NCI-H2081 (cell line): ENCODE measurements around the gene ALDH3B1.
"Not testable (repeated sequence)": the region's sequence is repeated elsewhere in the genome, so short reads cannot be mapped to it uniquely, and the experiment has no call there.

Source experiments
- DNase-seq, 2 experiments: peaks; one replicate each; lab custom pipeline; 2025; lab: John Stamatoyannopoulos, UW

Gene ALDH3B1, protein sequence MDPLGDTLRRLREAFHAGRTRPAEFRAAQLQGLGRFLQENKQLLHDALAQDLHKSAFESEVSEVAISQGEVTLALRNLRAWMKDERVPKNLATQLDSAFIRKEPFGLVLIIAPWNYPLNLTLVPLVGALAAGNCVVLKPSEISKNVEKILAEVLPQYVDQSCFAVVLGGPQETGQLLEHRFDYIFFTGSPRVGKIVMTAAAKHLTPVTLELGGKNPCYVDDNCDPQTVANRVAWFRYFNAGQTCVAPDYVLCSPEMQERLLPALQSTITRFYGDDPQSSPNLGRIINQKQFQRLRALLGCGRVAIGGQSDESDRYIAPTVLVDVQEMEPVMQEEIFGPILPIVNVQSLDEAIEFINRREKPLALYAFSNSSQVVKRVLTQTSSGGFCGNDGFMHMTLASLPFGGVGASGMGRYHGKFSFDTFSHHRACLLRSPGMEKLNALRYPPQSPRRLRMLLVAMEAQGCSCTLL

DNA sequence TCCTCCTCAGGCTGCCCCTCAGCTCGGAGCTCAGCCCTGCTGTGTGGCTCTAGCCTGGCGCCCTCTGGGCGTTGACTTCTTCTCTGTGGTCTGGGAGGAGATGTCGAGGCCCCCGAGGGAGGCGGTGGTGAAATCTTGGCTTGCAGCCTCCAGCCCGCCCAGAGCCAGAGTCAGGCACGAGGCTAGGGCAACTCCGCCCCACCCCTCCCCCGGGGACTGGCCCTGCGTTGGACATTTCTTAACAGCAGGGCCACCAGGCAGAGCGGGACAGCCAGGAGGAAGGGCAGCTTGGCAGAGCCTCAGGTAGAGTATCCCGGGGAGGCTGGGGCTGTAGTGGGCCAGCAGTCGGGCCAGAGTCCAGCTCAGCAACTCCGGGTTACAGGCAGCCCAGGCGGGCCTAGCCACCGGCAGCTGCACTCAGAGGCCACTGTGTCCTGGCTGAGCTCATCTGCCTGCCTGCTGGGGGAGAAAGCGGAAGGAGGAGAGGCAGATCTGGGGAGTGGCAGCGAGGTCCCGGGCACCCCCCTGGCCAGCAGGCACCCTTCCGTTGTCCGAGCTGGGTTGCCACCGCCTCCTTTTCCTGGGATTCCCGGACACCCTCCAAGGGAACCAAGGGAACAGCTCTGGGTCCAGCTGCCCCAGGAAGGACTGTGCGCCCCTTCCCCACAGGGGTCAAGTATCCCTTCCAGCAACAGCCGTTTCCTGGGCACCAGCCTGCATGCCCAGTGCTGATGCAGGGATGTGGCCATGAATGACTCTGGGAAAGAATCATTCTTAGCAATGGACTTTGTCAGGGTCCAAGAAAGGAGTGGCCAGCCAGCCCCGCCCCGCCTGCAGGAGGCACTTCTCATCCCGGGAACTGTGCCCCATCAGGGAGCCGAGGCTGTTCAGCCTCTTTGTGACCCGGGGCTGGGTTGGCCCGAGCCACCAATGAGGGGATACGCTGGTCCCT lies at the start of gene ALDH3B1:
Gene ALDH3B1 (plus strand): TSS at position 238 of the 952 bp plus-strand sequence. CDS start 4,971 bp downstream, outside the sequence.
- no peak for DNase-seq

DNA sequence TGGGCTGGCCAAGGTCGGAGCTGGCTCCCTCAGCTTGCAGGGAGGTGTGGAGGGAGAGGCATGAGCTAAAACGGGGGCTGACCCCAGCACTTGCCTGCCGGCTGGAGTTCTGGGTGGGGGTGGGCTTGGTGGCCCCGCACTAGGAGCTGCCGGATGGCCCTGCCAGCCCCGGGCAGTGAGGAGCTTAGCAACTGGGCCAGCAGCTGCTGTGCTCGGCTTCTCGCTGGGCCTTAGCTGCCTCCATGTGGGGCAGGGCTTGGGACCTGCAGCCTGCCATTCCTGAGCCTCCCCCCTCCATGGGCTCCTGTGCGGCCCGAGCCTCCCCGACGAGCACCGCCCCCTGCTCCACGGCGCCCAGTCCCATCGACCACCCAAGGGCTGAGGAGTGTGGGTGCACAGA lies 46.9 kb upstream of the ALDH3B1 start:
- DNase-seq, result not testable (repeated sequence)

DNA sequence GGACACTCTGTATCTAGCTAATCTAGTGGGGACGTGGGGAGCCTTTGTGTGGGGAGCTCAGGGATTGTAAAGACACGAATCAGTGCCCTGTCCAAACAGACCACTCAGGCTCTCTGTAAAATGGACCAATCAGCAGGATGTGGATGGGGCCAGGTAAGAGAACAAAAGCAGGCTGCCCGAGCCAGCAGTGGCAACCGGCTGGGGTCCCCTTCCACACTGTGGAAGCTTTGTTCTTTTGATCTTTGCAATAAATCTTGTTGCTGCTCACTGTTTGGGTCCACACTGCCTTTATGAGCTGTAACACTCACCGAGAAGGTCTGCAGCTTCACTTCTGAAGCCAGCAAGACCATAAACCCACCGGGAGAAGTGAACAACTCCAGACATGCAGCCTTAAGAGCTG lies 46.2 kb upstream of the ALDH3B1 start:
- not testable (repeated sequence) for DNase-seq

DNA sequence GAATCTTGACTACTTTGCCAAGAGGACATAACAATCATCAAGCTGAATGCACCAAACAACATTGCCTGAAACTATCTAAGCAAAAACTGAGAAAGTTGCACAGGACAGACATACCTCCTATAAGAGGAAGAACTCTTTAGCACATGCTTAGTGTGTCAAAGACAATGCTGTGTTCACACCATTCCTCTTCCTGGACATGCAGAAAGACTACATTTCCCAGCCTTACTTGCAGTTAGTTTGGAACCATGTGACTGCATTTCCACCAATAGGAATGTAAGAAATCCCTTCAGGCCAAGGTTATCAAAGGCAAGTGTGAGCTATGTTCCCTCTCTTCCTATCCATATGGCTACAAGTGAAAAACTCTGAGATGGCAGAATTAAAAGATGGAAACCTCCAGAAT lies 45.4 kb upstream of the ALDH3B1 start:
- DNase-seq, result not testable (repeated sequence)

DNA sequence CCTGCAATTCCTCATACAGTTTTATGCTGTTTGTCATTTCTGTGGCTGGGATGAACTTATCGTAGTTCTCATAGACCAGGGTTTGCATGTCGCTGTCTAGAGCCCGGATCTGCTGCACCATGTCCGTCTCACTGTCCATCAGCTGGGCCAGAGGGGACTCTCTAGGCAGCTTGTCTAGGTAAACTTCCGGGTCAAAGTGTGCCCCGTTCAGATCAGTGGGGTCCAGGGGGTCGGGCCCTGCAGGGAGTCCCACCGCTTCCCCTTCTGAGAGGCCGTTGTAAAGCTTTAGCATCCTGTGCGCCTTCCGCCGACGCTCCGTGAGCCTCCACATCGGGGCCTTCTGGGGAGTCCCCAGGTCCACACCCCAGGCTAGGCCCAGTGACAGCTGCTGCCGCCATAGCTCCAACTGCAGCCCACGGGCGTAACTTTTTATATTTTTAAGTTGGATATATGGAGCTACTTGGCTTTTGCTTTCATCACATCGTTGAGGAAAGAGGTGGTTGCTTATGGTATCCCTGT lies 44.2 kb upstream of the ALDH3B1 start:
- DNase-seq, result not testable (repeated sequence)

DNA sequence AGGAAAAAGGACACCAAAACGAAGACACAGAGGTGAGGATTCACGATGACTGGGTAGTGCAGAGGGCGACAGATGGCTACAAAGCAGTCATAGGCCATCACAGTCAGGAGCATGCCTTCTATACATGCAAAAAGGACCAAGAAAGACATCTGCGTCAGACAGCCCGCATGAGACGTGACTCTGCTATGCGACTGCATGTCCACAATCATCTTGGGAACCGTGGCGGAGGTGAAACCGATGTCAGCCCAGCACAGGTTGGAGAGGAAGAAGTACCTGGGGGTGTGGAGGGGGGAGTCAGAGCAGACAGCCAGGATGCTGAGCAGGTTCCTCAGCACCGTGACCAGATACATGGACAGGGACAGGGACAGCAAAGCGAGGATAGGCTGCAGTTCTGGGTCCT lies 35.4 kb upstream of the ALDH3B1 start:
- not testable (repeated sequence) for DNase-seq

DNA sequence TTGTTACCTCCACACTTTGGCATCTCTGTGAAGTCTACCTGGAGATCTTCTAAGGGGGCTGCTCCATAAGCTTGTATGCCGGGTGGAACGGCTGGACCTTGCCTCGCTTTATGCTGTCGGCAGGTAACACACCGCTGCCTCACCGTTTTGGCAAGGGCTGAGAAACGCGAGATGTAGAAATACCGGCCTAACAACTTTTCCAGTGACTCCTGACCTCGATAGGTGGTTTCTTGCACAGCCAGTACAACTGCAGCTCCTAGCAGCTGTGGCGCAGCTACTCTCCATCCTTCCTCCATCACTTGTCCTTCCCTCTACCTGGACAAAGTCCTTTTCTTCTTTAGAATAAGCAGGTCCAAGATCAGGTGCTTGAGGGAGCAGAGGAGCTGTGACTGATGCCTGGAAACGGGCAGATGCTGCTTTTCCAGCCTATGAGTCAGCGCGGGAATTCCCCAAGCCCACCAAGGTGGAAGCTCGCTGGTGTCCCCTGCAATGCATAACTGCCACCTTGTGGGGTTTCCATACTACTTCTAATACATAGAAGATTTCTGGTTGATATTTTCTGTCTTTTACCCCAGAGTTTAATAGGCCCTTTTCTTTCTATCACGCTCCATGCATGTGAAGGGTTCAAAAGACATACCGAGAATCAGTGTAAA lies 31.2 kb upstream of the ALDH3B1 start:
- not testable (repeated sequence) for DNase-seq

DNA sequence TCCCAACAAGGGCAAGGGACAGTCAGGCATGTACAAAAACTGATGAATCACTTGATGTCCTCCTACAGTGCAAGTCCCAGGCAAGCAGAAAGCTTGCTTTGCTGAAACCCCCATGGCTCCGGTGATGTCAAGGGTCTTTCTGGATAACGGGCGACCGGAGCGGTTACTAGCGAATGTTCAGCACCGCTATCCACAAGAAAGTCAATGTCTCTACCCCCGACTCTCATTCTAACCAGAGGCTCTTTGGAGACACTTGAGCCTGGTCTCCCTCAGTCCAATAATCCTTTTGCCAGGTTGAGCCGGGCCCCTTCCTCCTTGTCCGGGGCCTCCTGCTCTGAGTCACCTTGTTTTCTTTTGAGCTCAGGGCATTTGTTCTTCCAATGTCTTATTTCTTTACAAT lies 28.9 kb upstream of the ALDH3B1 start:
- not testable (repeated sequence) for DNase-seq

DNA sequence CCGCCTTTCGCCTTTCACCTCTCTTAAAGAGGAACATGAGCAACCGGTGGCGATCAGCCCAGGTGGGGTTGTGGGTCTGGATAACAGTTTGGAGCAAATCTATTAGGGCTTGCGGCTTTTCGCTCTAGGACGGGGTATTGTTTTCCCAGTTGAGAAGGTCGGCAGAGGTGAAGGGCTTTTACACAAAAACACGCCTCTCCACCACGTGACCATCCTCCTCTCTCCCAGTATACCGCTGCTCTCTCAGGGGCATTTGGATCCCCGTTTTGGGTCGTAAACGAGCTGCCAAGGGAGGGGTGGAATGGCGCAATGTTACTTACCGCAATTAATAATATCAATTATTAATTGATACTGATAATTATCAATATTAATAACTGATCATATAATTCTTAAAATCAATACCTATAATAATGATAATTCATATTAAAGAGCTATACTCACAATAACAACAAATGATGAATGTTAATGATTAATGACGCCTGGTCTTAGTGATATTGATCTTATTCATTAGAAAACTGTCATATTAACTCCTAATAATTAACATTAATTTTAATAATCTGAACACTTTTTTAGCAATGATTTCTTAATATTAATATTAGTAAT lies 27.8 kb upstream of the ALDH3B1 start:
- DNase-seq, result not testable (repeated sequence)

DNA sequence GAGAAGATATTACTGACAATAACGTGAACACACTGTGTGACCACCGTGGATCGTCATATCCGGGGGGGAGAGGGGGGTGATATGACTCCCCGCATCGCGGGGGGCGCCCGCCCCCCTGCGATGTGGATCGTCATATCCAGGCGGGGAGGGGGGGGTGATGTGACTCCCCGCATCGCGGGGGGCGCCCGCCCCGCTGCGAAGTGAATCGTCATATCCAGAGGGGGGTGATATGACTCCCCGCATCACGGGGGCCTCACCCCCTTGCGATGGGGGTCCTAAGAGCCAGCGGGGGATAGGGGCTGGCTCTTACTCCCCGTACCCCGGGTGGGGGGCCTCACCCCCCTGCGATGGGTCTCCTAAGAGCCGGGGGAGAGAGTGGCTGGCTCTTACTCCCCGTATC lies 26.2 kb upstream of the ALDH3B1 start:
- DNase-seq, result peak in 1 of 2 experiments; percentile 37

DNA sequence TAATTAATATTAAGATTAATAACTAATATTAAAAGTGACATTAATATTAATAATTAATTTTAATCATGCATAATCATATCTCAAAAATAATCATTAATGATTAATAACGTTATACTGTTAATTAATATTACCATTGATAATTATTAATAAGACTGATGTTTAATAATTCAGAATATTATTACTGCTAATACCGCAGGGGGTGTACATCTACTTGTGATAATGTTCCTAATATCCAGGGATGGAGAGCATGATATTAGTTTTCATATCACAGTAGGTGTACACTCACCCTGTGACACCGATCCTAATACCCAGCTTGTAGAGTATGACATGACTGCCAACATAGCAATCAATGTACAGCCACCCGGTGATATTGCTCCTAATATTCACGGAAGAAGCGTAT lies 24.8 kb upstream of the ALDH3B1 start:
- DNase-seq, result not testable (repeated sequence)

DNA sequence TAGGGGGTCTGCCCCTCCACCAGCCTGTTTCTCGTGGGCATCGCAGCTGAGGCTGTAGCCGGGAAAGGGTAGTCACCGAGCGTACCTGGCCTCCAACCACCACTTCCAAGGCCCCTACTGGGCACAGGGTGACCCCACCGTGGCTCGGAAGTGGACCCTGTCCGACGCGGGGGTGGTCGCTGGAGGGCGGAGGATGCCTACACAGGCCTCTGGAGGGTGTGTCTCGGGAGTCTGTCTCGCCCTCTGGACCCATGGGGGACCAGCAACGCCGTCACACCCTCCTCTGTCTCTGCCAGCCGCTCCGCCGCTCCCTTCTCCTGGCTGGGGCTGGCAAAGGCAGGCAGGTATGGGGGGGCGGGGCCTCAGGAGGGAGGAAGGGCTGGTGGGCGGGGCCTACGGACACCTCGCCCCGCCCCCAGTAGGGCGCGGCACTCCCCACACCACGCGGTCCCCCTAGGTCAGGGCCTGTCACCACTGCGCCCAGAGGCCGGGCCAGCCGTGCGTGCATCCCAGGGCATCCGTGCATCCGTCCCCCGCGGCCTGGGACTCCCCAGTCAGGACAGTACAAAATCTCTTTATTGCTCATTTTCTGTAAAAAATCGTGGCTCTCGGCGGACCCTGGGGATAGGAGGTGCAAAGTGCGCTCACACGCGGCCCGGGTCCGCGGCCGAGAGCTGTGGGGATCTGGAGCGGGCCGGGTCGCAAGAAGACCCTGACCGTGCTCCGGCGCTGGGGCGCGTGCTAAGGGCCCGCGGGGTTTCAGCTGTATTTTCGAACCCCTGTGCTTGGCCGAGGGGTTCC lies 19.4 kb upstream of the ALDH3B1 start:
- not testable (repeated sequence) for DNase-seq

DNA sequence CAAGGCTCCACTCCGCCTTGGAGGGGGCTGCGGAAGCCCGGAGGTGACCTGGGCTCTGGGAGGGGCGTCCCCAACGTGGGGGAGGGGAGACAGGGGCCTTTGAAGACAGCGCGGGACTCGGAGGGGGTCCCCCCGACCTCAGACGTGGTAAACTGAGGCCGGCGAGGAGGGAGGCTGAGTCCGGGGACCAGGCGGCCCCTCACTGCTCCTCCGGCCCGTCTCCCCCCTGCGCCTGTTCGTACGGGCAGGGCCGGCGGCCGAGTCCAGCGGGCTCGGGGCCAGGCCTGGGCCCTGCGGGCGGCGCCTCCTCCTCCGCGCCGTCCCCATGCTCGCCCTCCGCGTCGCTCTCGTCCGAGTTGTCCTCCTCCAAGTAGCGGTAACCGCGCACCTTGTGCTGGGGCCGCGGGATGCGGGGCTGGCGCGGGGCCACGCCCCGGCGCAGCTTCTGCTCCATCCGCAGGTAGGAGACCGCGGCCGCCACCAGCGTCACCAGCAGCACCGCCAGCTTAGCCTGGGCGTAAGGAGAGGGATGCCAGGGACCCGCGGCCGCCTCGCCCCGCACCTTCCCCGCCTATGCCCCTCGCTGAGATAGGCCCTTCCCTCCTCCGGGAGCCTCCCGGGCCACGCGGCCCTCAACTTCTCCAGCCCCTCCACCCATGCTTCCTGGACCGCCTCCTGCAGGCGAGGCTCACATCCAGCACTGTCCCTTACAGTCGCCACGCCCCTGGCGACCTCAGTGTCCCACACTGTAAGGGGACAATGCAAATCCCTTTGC lies 18.6 kb upstream of the ALDH3B1 start:
- not testable (repeated sequence) for DNase-seq

DNA sequence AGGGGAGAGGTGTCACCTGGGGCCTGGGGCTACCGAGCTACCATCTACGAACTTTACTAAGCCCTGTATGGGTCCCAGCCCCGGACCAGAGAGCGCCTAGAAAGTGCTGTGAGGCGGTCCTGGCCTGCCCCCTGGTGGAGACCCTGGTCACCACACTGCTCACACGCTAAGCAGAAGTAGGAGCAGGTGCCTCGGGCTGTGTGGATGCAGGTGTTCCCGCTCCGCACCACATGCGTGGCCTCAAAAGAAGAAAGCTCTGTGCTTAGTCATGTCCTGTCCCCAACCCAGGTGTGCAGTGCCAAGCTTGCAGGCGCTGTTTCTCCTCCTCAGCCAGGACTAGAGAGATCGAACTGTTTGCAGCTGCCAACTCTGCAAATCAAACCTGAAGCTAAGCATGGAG lies 16.3 kb upstream of the ALDH3B1 start:
- peak; percentile 50 to 69 for DNase-seq

DNA sequence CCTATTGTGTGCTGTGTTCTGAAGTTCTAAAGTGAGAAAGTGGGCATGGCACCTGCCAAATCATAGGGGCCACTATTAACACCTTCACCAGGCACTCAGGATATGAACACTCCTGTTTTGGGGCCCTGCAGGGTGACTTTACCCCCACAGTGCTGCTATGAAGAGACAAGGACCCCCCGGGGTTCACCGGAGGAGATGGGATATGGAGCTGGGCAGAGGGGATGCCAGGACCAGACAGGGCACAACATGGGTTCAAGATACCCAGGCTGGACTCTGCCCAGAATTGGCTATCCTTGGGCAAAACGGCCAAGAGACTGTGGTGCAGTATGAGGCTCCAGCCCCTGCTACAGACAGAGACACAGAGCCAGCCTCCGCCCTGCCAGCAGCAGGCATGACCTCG lies 15.7 kb upstream of the ALDH3B1 start:
- not testable (repeated sequence) for DNase-seq

DNA sequence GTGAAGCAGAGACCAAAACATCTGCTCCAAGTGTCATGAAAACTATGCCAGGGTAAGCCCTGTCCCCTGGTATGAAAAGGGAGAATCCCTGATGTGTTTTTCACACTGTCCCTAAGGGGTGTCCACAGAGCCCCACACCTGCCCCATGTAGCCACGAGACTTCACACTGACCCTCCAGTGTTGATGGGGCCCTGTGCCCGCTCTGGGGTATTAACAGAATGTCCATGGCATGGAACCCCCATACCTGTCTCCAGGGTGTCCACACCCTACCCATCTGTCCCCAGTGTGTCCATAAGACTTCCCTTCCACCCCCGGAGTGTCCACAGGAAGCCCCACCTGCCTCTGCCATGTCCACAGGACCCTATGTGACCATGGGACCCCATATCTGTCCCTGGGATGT lies 15.0 kb upstream of the ALDH3B1 start:
- DNase-seq, result not testable (repeated sequence)

DNA sequence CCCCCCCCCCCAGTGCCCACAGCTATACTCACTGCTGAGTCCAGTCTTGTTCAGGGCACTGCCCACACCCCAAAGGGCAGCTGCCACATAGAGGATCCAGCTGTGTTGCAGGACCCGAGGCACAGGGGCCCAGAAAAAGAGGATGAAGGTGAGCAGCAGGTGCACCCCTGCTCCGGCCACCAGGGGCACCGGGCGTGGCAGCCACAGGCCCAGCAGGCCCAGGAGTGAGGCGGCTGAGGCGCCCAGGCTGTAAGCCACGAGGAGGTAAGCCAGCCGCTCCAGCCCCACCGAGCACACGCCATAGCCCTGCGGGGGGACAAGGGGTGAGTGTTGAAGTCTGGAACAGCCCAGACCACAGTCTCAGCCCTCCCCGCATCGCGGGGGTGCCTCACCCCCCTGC lies 14.5 kb upstream of the ALDH3B1 start:
- not testable (repeated sequence) for DNase-seq

DNA sequence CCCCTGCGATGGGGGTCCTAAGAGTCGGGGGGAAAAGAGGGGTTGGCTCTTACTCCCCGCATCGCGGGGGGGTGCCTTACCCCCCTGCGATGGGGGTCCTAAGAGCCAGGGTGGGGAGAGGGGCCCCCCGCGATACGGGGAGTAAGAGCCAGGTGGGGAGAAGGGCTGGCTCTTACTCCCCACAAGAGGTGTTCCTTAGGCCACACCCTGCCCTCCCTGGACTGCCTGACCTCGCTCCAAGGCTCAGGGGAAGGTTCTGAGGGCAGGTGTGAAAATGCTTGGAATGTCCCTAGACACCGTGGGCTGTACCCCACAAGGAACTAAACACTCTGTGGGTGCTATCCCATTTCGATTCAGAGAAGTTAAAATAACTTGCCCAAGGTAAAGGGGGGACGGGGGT lies 14.1 kb upstream of the ALDH3B1 start:
- no peak for DNase-seq

DNA sequence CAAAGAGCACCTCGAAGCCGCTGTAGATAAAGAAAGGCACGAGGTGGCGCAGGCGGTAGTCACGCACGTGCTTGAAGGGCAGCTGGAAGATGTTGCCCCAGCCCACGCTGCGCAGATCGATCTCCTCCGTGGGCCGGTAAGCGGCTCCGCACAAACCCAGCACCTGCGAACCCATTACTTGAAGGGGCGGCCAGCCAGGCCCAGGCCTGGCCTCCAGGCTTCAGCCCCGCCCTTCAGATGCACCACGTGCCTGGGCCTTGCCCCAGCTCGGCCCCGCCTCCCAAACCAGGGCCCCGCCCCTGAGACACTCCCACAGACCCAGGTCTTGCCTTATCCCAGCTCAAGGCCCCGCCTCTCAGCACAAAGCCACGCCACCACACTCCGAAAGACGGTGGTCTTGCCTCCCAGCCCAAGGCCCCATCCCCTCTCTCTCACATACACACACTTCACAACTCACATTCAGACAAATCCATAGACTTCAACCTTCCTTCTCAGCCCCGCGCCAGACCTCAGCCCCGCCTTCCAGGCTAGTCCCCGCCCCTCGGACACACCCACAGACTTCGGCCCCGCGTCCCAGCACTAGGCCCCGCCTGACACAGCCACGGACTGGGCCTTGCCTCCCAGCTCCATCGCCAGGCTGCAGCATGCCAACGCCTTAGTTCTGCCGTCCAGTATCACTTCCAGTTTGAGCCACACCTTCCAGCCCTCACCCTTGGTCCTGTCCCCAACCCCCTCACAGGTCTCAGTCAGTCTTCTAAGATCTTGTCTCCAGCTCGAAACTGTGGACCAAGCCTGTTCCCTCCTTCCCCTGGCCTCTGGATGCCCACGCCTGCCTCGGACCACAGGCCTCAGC lies 13.3 kb upstream of the ALDH3B1 start:
- no peak for DNase-seq
